HG03097 (cell line): Measurements from ENCODE around the gene ZSCAN31.
A peak's percentile ranks its signal among the peaks of the same experiment; 100 is the strongest.
"Not testable (repeated sequence)": the region's sequence is repeated elsewhere in the genome, so short reads cannot be mapped to it uniquely, and the experiment has no call there.

Experiments
- ATAC-seq: cut with Tn5 transposase; IDR thresholded peaks from one replicate; pipeline ENCODE4 v1.9.1; 2021; ENCODE audit not compliant: unreplicated experiment, low FRiP score

Gene ZSCAN31

DNA sequence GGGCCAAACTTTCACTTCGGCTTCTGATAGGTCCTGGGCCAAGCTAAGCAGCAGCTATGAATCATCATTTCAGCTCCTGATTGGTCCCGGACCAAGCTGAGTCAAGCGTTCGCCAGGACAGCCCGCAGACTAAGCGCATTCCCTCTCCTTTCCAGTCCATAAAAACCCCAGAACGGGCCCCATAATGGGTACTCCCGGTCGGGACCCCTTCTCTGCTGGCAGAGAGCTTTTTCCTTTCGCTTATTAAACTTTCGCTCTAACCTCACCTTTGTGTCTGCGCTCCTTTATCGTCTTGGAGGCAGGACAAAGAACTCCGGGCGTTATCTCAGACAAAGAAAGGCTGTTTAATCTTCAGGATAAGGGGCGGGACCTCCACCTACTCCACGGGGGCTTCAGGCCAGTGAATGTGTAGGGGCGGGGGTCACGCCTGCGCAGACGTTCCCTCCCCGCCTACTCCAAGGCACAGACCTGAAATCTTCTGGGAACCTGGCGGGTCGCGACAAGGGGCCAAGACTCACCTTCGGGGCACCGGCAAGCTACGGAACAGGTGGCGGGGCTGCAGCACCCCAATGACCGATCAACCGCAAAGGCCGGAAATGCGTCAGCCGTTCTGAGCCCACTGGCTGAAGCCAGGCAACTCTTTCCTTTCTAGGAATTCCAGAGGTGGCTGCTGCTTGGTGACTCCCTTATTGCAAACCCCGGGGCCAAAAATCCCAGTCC is at the start of gene ZSCAN31:
Gene ZSCAN31, minus strand, starts transcription at position 585 of the 720 bp plus-strand sequence. CDS start 6,465 bp downstream, outside the sequence.
- ATAC-seq, result peak; percentile 71

DNA sequence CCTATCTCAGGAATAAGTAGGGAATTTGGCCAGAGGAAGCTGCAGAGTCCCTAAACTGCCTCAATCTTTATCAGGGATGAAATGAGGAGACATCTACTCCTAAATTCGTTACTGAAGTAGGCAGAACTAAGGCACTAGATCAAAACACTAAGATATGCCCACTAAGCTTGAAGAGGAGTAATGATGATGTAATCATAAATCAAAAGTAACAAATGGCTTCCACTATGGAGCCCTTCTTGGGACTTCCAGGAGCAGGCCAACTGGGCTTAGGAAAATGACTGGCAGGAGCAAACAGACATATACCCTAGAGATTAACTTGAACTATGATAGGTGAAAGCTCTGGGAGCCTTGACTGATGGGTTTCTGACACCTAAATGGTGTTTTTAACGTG is 48.2 kb upstream of the ZSCAN31 start:
- no peak for ATAC-seq

DNA sequence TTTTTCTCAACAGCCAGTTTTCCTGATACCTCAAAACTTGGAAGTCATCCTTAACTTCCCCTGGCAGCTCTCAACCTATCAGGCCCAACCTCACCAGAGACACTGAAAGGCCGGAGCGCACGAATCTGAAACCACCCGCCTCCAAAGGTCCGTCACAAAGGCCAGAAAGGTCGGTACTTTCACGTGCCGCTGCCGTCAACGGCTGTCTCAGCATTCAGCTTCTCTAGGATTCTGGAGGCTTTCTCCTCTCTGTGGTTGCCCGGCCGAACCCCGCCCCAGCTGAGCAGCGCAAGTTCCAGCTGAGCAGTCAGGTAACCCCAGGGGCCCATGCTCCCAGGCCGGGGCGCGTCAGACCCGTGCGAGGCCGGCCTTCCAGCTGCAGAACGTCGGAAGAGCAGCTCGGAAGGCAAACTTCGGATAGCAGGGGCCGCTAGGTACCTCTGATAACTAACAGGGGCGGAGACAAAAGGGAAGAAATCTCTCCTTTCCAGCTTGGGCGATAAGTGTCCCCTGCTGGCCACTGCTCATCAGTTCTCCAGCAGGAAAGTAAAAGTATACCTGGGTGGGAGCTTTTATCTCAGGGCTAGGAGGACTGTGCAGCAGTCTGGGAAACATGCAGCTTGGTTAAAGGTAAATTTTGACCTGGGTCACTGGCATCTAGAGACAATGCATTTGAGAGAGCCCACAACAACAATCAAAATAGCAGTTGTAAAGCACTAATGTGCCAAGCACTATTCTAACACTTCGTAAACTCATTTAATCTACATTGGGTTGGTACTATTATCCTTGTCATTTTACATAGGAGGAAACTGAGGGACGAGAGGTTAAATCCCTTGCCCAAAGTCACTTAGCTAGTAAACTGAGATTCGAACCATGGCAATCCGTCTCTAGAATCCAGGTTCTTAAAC is 47.5 kb upstream of the ZSCAN31 start:
- peak; percentile 90 for ATAC-seq

DNA sequence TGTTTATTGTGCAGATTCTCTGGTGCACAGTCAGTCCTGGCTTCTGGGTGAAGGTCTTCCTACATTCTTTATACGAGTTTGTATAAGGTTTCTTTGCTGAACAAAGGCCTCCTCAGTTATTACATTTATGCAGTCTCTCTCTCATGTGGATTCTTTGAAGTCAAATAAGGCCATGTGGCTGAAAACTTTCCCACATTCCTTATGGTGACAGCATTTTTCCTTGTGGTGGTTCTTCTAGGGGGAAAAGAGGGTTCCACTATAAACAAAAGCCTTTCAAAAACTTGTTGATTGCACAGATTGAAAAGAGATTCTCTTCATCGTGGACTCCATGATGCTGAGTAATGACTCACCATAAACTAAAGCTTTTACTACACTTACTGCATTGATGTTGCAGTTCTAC is 44.4 kb upstream of the ZSCAN31 start:
- ATAC-seq, result no peak

DNA sequence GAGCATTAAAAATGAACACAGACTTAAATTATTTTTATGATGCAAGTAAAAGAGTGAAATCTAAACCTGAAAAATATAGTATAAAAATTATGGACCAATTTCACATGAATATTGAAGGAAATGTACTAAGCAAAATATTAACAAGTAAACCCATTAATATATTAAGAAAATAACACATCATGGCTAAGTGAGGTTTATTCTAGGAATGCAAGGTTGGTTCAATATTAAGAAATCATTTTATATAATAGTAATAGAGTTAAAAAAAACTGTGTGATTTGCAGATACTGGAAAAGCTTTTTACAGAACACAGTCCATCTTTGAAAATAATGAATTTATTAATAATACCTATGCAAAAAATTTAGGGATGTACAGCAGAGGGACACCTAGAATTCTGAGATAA is 42.7 kb upstream of the ZSCAN31 start:
- ATAC-seq, result no peak

DNA sequence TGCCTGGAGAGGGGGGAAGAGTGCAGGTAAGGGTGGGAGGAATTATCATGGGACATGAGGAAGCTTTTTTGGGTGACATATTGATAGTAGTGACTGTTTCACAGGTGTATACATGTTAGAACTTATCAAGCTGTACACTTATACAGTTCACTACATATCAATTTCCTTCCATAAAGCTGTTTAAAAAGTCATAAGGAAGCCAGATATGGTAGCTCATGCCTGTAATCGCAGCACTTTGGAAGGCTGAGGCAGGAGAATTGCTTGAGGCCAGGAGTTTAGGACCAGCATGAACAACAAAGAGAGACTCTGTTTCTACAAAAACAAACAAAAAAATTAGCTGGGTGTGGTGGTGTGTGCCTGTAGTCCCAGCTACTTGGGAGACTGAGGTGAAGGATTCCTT is 41.9 kb upstream of the ZSCAN31 start:
- ATAC-seq, result no peak

DNA sequence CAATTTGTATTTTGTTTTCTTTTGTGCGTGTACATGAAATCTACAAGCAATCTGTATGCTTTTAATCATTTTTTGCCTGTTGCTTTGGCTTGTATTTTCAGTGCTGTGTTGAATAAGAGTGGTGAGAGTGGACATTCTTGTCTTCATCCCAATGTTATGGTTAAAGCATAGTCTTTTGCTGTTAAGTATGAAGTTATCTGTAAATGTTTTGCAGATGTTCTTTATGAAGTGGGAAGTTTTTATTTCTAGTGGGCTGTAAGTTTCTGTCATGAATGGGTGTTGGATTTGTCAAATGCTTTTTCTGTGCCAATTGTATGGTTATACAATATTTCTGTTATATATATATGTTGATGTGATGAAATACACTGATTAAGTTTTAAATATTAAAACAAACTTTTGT is 38.0 kb upstream of the ZSCAN31 start:
- ATAC-seq, result no peak

DNA sequence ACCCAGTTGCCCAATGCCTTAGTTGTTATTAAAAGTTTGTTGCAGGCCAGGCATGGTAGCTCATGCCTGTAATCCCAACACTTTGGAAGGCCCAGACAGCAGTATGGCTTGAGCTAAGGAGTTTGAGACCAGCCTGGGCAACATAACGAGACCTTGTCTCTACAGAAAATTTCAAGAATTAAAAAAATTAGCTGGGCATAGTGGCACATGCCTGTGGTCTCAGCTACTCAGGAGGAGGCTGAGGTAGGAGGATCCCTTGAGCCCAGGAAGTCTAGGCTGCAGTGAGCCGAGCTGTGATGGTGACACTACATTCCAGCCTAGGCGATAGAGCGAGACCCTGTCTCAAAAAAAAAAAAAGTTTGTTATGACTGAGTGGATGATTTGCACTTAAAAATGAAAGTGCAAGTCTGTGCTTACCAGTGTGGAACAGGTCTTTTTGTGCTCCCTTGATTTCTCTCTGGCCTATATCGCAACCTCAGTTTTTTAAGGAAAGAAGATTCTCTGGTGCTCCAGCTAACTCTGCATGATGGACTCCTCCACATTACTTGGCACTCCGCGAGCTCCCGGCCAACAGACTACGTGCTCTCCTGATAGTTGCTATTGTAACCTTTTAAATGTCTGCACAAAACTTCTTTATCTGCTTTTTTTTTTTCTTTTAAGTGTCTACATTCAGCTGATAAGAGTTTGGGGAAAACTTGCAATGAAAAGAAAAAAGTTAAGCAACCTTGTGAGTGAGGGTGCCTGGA is 35.9 kb upstream of the ZSCAN31 start:
- peak; percentile 66 for ATAC-seq

DNA sequence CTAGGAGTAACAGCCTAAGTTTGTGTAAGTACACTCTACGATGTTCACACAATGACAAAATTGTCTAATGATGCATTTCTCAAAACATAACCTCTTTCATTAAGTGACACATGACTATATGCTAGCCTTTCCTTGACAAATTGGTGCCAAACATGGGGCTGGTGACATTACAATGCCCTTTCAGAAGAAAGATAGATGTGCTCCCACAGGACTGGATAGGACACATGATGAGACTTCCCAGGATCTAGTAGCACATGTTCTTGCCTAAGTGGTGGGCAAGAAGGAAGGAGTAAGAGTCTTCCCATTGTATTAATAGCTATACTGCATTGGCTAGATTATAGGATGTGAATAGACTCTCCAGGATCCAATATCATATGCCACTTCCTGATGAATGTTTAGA is 35.3 kb upstream of the ZSCAN31 start:
- no peak for ATAC-seq

DNA sequence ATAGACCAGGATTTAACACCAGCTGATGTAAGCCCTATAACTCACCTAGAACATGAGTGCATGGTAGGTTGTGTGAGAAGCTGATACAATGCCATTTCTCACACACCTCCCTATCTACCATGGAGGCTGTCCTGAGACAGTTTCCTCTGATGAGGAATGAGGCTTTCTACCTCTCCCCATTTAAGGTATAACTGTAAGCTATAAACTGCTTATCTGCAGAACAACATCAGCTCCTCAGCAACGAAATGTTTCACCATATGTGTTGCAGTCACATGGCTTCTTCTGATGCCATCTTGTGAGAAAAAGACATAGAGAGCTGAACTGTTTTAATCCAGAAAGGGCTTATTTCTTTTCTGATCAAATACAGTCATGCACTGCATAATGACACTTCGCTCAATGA is 34.5 kb upstream of the ZSCAN31 start:
- ATAC-seq, result no peak

DNA sequence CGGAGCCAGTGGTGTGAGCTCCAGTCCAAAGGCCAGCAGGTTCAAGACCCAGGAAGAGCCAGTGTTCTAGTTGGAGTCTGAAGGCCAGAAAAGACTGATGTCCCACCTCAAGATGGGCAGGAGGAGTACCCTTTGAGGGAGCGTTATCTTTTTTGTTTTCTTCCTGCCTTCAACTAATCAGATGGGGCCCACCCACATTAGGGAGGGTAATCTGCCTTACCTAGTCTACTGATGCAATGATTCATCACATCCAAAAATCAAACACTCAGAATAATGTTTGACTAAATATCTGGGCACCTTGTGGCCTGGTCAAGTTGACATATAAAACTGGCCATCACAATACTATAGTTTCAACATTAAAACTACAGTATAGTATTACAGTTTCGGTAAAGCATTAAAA is 33.5 kb upstream of the ZSCAN31 start:
- no peak for ATAC-seq

DNA sequence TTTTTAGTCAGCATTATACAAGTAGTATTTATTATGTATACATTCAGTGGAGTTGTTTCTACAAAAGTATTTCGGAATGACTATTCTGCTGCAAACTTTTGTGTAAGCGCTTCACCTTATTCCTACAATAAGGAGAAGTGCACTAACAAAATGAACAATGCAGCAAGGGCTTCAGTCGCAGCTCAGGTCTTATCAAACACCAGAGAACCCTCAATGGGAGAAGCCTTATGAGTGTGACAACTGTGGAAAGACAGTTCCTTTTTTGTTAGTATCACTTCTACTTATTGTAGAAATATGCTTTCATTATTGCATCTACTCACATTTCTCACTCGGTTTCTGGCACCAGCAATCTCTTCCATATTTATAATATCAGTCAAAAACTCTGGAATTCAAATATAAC is 32.6 kb upstream of the ZSCAN31 start:
- no peak for ATAC-seq

DNA sequence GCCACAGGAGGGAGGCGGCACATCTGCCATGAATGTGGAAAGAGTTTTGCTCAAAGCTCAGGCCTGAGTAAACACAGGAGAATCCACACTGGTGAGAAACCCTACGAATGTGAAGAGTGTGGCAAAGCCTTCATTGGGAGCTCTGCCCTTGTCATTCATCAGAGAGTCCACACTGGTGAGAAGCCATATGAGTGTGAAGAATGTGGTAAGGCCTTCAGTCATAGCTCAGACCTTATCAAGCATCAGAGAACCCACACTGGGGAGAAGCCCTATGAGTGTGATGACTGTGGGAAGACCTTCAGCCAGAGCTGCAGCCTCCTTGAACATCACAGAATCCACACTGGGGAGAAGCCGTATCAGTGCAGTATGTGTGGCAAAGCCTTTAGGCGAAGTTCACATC is 29.6 kb upstream of the ZSCAN31 start:
- not testable (repeated sequence) for ATAC-seq

DNA sequence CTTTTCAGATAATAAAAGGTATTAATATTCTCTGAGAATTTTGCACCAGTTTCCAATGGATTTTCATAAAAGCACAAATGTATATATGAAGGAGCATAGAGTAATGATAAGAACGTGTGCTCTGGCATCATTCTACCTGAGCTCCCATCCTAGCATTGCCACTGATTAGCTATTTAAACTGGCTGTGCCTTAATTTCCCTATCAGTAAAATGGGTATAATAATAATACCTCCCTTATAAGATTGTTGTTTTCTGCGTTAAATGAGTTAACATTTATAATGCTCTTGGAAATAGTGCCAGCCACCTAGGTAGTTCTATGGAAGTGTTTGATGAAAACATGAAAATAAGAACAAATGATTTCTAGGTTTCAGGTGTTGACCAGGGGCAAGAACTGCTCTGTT is 25.0 kb upstream of the ZSCAN31 start:
- ATAC-seq, result no peak

DNA sequence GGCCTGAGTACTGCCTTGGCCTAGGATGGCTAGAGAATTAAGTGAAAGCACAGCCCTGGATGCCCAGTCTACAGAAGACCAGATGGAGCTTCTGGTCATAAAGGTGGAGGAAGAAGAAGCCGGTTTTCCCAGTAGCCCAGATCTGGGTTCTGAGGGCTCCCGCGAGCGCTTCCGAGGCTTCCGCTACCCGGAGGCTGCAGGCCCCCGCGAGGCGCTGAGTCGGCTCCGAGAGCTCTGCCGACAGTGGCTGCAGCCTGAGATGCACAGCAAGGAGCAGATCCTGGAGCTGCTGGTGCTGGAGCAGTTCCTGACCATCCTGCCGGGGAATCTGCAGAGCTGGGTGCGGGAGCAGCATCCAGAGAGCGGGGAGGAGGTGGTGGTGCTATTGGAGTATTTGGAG is 23.6 kb upstream of the ZSCAN31 start:
- not testable (repeated sequence) for ATAC-seq

DNA sequence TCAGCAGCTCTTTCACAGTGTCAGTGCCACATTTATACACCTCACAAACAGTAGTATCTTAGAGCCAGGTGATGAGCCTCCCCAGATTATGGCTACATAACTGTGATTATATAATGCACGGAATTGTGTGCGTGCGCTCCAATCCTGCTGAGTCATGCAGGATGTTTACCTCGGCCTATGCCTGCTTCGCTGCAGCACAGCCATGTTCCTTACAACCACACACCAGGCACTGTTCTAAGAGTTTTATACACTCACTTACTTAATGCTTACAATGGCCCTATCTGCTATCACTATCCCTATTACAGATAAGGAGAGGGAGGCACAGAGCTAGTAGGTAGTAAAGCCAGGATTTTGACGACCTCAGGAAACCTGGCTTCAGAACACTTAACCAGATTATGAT is 21.1 kb upstream of the ZSCAN31 start:
- ATAC-seq, result no peak

DNA sequence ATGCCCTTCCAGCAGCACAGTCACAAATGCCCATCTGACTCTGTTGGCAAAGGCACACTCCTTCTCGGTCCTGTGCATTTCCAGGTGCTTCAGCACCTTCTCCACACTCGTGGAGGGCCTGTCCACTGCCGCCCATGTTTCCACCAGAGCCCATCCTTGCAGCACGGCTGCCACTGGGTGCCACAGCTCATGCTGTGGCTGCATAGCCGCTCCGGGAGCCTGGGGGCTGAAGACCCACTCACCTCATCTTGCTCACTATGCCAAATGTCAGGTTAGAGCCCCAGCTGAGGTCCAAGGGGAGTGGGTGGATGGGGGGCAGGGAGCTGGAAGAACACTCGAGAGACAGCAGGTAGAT is 20.7 kb upstream of the ZSCAN31 start:
- no peak for ATAC-seq

DNA sequence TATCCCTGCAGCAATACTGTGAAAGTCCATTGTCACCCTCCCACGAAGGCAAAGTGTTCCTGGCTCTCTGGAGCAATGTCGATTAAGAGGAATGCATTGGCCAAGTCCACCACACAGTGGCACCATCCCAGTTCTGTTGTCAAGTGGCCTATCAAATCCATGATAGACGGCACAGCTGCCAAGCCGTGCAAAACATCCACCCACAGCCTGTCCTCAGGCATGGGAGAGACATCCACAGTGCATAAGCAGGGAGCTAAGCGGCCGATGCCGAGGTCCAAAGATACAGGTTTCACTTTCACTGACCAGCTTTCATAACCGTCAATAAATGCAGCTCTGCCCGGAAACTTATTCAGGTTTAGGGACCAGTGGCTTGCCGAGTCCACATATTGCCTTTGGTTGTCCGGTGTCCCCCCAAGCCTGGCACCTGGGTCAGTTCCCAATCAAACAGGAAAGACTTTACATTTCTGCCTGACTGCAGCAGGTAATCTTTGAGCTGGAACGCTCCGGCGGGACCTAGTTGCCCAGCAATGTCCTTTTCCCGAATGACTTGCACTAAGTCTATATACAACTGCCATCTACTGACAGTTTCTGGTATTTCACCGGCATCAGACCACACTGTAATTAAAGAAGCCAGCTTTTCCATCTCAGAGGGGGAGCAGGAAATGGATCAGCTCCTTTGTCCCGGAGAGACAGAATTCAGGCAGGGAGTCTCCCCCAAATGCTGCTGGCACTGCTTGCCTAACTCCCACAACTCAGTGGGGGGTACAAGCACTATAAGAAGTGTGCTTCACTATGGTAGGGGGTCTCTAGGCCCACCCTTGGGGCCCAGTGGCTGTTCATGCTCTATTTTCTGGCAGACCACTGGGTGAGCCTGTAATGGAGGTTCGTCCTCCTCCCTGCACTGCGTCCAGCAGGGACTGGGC is 20.1 kb upstream of the ZSCAN31 start:
- ATAC-seq, result peak; percentile 69

DNA sequence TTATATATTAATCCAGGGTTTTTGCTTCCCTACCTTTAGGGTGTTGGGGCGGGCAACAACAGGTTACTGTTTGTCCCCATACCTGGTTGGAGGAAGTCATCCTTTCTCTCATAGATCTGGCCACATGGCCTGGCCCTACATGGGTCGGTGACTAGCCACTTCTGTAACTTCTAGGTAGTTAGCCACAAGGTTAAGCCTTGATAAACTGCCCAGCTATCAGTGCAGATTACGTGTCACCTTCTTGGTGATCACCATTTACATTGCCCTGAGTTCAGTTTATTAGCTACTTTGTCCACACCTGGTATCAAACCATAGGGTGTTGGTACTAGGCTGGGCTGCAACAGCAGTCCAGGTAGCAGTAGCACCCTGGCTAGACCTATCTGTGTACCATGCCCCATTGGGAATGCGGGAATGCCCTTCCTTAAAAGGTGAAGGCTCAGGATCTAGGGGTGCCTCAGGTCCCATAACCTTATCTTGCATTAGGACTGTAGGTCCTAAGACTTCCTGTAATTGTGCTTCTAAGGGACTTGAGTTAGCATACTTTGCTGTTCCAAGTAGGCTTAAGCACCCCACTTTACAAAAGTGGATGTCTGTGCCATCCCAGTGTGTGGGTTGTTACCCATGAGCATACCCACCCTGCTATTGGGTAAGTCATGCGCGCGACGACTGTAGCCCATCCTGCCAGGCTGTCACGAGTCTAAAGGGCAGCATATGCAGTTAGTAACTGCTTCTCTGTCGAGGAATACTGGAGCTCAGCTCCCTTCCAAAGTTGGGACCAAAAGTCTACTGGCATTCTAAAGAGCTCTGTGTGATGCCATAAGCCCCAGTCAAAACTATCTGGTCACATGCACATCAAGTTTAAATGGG is 19.0 kb upstream of the ZSCAN31 start:
- ATAC-seq, result no peak
